GM12873 (cell line): ENCODE results near the gene PRADC1.

Experiments used
- TF ChIP-seq, protein P1 (sequence below): IDR thresholded peaks from 2 replicates; pipeline ENCODE4 v1.5.1; 2012; ENCODE audit warnings: low read depth, mild to moderate bottlenecking, moderate library complexity, low read length, control low read depth; ENCODE audit not compliant: insufficient read depth; ENCODE audit errors: missing control alignments

Gene PRADC1

DNA sequence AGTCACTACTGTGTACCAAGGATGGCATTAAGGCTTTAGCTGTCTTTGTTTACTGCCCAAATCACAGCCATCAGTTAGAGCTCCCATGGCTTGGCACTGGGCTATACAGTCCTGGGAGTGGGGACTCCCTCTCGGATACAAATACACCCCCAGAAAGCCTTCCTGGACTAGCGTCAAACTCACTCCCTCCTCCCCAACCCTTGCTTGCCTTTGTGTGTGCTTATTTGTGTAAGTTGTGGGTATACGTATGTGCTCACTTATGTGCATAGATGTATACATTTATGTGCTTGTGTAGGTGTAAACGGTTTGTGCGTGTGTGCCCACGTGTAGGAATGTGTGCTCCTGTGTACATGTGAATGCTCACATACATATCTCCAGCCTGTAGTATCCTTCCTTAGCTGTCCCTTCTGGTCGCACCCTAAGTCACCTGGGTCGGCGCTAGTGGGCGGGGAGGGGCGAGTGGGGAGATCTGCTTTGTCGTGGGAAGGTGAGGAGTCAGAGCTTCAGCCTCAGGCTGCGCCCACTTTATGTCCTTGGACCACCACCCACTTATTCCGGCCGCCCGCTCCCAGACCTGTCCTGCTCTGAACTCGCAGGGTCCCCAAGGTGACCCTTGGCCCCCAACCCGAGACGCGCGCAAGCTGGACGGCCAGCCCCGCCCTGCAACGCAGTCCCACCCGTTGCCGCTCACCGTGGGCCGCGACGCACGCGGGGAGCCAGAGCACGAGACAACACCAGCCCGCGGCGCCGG, 461 bp downstream of the PRADC1 start:
- TF ChIP-seq, protein P1, sequence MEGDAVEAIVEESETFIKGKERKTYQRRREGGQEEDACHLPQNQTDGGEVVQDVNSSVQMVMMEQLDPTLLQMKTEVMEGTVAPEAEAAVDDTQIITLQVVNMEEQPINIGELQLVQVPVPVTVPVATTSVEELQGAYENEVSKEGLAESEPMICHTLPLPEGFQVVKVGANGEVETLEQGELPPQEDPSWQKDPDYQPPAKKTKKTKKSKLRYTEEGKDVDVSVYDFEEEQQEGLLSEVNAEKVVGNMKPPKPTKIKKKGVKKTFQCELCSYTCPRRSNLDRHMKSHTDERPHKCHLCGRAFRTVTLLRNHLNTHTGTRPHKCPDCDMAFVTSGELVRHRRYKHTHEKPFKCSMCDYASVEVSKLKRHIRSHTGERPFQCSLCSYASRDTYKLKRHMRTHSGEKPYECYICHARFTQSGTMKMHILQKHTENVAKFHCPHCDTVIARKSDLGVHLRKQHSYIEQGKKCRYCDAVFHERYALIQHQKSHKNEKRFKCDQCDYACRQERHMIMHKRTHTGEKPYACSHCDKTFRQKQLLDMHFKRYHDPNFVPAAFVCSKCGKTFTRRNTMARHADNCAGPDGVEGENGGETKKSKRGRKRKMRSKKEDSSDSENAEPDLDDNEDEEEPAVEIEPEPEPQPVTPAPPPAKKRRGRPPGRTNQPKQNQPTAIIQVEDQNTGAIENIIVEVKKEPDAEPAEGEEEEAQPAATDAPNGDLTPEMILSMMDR: peak; percentile 26

DNA sequence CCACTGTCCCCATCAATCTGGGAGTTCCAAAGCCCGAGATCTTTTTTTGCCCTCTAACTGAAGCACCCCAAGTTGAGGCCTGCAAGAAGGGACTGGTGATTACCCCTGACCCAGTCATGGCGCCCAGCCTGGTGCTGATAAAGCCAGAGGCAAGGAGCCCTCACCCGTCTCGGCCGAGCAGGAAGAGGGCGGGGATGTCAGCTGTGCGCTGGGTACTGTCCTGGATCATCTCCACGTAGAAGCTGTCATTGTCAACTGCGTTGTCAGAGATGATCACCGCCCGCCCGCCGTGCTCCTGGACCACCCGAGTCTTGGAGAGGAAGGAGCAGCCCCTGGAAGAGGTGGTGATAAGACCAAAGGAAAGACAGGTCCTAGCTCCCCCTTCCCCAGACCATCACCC, 4.4 kb downstream of the PRADC1 start:
- TF ChIP-seq, protein P1: no peak

DNA sequence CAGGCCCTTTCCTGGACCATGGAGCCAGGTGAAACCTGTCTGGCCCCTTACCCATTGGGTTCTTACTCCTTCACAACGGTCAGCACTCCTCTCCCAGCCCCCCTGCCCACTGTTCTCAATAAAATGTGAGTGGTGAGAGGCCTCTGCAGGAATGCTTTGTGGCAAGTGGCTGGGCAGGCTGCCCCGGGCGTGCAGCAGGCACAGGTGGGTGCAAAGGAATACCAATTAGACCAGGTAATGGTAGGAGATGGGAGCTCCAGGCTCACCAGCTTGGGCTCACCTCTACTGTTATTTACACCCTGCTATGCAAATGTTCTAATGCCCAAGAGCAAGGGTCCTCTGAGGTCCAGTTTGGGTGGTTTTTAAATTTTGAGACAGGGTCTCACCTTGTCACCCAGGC, 6.0 kb downstream of the PRADC1 start:
- TF ChIP-seq, protein P1: no peak

DNA sequence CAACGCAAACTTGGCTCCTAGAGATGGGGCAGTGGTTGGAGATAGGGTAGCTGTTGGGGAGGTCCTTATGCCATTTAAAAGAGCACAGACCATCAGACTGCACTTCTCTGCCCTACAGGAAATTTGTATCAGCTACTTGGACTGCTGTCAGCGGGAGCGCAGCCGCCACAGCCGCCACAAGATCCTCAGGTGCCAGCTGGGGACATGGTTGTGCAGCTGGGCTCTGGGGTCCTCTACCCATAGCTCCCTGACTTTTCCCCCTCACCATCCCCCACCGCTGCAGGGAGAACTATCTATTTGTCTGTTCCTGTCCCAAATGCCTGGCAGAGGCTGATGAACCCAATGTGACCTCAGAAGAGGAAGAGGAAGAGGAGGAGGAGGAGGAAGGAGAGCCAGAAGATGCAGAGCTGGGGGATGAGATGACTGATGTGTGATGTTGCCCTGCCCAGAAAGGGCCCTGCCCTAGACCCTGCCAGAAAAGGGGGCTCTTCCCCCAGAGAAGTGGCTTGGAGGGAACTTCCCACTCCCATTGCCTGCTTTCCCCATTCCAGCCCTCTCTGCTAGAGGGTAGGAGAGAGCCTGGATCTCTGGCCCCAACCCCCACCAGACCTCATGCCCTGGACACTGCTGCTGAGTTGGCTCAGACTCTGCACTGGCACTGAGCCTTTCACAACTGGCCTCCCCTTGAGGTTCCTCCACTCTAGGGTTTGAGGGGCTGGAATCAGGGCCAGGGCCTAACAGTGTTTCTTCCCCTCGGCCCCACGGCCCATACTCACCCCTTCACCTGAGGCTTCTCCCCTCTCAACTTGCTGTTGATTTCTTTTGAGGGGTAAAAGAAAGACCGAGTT, 7.3 kb downstream of the PRADC1 start:
- TF ChIP-seq, protein P1: no peak

DNA sequence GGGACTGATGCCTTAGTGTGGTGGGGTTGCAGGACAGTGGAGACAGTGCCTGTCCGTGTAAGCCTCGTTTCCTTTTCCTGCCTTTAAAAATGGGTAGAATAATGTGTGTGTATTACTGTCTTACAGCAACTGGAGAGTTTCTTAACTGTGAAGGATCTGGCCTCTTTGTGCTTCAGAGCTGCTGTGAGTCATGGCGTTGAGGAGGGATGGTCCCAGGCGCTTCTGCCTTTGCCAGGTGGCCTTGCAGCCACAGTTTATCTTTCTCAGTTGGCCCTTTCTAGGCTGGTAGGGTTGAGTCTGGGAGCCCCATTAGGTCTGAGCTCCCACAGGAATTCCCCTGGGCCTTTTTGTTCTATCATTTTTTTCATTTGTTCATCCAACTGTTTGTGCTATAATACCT, 9.2 kb downstream of the PRADC1 start:
- TF ChIP-seq, protein P1: no peak

DNA sequence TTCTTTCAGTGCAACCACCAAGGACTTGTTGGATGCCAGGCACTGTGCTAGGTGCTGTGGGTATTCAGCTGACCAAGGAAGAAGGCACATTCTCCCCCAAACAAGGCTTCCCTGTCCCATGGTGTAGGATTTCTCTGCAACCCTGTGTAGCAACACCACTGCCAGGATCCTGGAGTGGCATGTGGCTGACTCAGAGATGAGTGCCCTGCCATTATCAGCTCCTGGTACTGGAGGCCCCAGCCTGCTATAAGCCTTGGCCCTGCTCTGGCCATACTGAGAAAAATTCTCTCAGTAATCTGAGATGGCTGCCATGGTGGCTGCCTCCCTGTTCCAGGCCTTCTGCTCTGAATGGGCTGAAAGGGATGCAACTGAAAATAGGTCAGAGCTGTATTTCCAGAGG, 14.7 kb downstream of the PRADC1 start:
- TF ChIP-seq, protein P1: no peak

DNA sequence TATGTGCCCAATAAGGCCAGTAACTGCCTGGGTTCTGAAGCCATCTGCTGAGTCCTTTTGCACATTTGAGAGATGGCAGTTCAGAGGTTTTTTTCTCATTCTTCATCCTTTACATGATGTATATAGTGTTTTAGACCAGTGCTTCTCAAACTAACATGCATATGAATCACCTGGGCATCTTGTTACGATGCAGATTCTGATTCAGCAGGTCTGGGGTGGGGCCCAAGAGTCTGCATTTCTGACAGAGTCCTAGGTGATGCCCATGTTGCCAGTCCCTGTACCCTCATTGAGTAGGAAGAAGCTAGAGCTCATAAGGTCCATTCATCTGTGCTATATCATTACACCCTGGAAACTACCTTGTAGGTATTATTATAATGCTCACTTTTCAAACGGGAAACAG, 15.2 kb downstream of the PRADC1 start:
- TF ChIP-seq, protein P1: no peak
